OCI-LY1 (cell line): ENCODE data around the gene SRMS.

Source experiments
- H2AFZ ChIP-seq: fragments of 200-600 bp; sonication (generic), shearing (Covaris generic); 2 replicates; pipeline ENCODE4 v1.6.0; 2014; ENCODE audit warnings: antibody characterized with exemption, mild to moderate bottlenecking, low read length
- H3F3A ChIP-seq: fragments of 200-600 bp; sonication (generic), shearing (Covaris generic); 2 replicates; pipeline ENCODE4 v1.6.0; 2014; ENCODE audit warnings: mild to moderate bottlenecking, antibody characterized with exemption, low read length, moderate library complexity; ENCODE audit not compliant: insufficient read depth
- H3K27ac ChIP-seq: fragments of 200-600 bp; sonication (generic); 2 replicates; pipeline ENCODE4 v1.5.1; 2014; ENCODE audit warnings: low read length, mixed run types, mild to moderate bottlenecking, low read depth; ENCODE audit not compliant: poor library complexity, severe bottlenecking
- H3K27me3 ChIP-seq: fragments of 200-600 bp; sonication (generic); 2 replicates; pipeline ENCODE4 v1.6.0; 2014; ENCODE audit warnings: antibody characterized with exemption, mild to moderate bottlenecking, low read length, moderate library complexity; ENCODE audit not compliant: insufficient read depth
- H3K36me3 ChIP-seq: fragments of 200-600 bp; sonication (generic); 2 replicates; pipeline ENCODE4 v1.6.1; 2014; ENCODE audit warnings: mild to moderate bottlenecking, antibody characterized with exemption, low read length, moderate library complexity, mixed read lengths; ENCODE audit not compliant: insufficient read depth
- H3K4me1 ChIP-seq: fragments of 200-600 bp; sonication (generic); 2 replicates; pipeline ENCODE4 v1.5.1; 2014; ENCODE audit warnings: mild to moderate bottlenecking, low read length, moderate library complexity; ENCODE audit not compliant: insufficient read depth, severe bottlenecking
- H3K4me2 ChIP-seq: fragments of 200-600 bp; sonication (generic), shearing (Covaris generic); 2 replicates; pipeline ENCODE4 v1.6.1; 2014; ENCODE audit warnings: low read length
- H3K4me3 ChIP-seq: fragments of 200-600 bp; sonication (generic); 2 replicates; pipeline ENCODE4 v1.5.1; 2014; ENCODE audit warnings: low read length, low read depth, mild to moderate bottlenecking, mixed read lengths; ENCODE audit not compliant: poor library complexity, severe bottlenecking
- H3K79me2 ChIP-seq: fragments of 200-600 bp; shearing (Covaris generic); 2 replicates; pipeline ENCODE4 v1.6.1; 2016; ENCODE audit warnings: mixed run types, low read length, mixed read lengths; ENCODE audit not compliant: insufficient read depth
- H3K9ac ChIP-seq: fragments of 200-600 bp; sonication (generic), shearing (Covaris generic); 2 replicates; pipeline ENCODE4 v1.6.1; 2014; ENCODE audit warnings: mild to moderate bottlenecking, low read length, mixed read lengths
- H3K9me2 ChIP-seq: fragments of 200-600 bp; sonication (generic), shearing (Covaris generic); 2 replicates; pipeline ENCODE4 v1.6.1; 2014; ENCODE audit warnings: low read depth, mild to moderate bottlenecking, low read length, mixed read lengths
- H3K9me3 ChIP-seq: fragments of 200-600 bp; shearing (Covaris generic); 2 replicates; pipeline ENCODE4 v1.6.1; 2014; ENCODE audit warnings: low read length, mixed read lengths
- H4K20me1 ChIP-seq: fragments of 200-600 bp; sonication (generic), shearing (Covaris generic); 2 replicates; pipeline ENCODE4 v1.6.0; 2016; ENCODE audit warnings: mild to moderate bottlenecking, low read length; ENCODE audit not compliant: insufficient read depth
- EZH2 ChIP-seq: fragments of 200-600 bp; sonication (generic), shearing (Covaris generic); IDR thresholded peaks from 2 replicates; pipeline ENCODE4 v1.8.0; 2017; ENCODE audit warnings: borderline replicate concordance, mixed run types, mild to moderate bottlenecking, antibody characterized with exemption, low read length, moderate library complexity, mixed read lengths
- TF ChIP-seq, protein P1 (sequence below): fragments of 200-600 bp; sonication (generic), shearing (Covaris generic); IDR thresholded peaks from 2 replicates; pipeline ENCODE4 v1.5.1; 2017; ENCODE audit warnings: mild to moderate bottlenecking, antibody characterized with exemption, low read length, moderate library complexity, mixed read lengths

The SRMS gene

DNA sequence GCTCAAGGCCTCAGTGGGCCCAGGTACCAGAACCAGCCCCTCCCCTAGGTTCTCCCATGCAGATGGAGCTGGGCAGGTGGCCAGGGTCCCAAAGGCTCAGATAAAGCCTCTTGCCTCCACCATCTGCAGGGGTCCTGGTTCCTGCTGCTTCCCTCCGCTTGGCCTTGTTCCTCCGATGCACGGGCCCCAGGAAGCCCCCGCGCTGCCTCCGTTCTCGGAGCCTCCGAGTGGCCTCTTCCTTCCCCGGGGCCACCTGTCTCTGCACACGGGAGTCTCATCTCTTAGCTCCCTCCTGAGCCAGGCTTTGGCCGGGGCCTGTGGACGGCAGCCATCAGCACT, 8.5 kb downstream of the SRMS start:
- Histone ChIP-seq H3K27me3 (peaks cover 8% of the 10 kb centered on the region; the same call in 1 of the 2 replicates), H3K9me3 (no peaks in the 10 kb centered on the region), H3K9ac (no peak overlapping the region), H3K4me1 (peaks cover 17% of the 10 kb centered on the region), H4K20me1 (no peaks in the 10 kb centered on the region), H3K9me2 (no peaks in the 10 kb centered on the region), H3F3A (no peaks in the 10 kb centered on the region), H3K4me3 (no peak overlapping the region), H3K4me2 (no peak overlapping the region), H3K36me3 (no peaks in the 10 kb centered on the region), H3K79me2 (no peaks in the 10 kb centered on the region), H3K27ac (no peak overlapping the region), H2AFZ (no peak overlapping the region)
- TF ChIP-seq, protein P1, sequence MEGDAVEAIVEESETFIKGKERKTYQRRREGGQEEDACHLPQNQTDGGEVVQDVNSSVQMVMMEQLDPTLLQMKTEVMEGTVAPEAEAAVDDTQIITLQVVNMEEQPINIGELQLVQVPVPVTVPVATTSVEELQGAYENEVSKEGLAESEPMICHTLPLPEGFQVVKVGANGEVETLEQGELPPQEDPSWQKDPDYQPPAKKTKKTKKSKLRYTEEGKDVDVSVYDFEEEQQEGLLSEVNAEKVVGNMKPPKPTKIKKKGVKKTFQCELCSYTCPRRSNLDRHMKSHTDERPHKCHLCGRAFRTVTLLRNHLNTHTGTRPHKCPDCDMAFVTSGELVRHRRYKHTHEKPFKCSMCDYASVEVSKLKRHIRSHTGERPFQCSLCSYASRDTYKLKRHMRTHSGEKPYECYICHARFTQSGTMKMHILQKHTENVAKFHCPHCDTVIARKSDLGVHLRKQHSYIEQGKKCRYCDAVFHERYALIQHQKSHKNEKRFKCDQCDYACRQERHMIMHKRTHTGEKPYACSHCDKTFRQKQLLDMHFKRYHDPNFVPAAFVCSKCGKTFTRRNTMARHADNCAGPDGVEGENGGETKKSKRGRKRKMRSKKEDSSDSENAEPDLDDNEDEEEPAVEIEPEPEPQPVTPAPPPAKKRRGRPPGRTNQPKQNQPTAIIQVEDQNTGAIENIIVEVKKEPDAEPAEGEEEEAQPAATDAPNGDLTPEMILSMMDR = no peak
- TF ChIP-seq EZH2 = no peak

DNA sequence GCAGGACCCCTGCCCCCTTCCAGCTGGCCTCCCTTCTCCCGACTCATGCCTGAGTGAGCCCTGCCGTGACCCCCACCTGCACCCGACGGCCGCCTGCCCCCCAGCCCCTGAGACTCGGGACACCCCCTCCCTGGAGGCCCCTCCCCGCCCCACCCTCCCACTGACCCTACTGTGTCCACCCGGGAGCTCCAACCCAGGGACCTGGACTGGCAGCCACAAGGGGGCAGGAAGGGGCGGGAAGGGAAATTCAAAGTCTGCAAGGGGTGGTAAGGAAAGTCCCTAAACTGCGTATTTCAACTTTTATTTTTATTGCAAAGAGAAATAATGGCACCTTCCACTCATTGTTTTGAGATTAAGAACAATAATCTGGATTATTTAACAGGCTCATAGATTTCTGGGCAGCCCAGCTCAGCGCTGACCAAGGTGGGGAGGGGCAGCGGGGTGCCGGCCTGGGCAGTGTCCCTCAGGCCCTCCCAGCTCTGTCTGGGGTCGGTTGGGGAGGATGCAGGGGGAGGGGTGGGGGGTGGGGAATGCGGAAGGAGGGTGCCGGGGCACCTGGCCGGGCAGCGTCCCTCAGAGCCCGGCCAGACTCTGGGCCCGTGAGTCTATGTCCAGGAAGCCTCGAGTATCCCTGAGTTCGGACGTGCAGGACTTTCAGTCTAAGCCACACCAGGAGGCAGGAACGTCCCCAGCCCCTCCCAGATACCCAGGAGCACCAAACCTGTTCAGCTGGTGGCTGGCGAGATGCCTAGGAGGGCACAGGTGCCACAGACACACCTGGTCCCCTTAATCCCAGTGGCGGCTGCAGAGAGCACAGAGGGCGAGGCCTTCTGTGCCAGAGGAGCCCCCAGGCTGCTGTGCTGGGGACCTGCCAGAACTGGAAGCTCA, 9.1 kb downstream of the SRMS start:
- peaks cover 17% of the 10 kb centered on the region for H3K4me1 ChIP-seq
- H3K4me2 ChIP-seq = peak overlapping the region; percentile 69; the same call in 1 of the 2 replicates
- no peak overlapping the region for H3K27ac ChIP-seq
- no peaks in the 10 kb centered on the region for H3K9me3 ChIP-seq
- no peak overlapping the region for H3K9ac ChIP-seq
- H3K36me3 ChIP-seq = no peaks in the 10 kb centered on the region
- no peak overlapping the region for H2AFZ ChIP-seq
- H3K9me2 ChIP-seq = no peaks in the 10 kb centered on the region
- no peaks in the 10 kb centered on the region for H3K79me2 ChIP-seq
- H4K20me1 ChIP-seq = no peaks in the 10 kb centered on the region
- no peaks in the 10 kb centered on the region for H3F3A ChIP-seq
- peaks cover 12% of the 10 kb centered on the region; the same call in 1 of the 2 replicates for H3K27me3 ChIP-seq
- H3K4me3 ChIP-seq = no peak overlapping the region
- TF ChIP-seq EZH2 = no peak
- TF ChIP-seq, protein P1 = no peak

DNA sequence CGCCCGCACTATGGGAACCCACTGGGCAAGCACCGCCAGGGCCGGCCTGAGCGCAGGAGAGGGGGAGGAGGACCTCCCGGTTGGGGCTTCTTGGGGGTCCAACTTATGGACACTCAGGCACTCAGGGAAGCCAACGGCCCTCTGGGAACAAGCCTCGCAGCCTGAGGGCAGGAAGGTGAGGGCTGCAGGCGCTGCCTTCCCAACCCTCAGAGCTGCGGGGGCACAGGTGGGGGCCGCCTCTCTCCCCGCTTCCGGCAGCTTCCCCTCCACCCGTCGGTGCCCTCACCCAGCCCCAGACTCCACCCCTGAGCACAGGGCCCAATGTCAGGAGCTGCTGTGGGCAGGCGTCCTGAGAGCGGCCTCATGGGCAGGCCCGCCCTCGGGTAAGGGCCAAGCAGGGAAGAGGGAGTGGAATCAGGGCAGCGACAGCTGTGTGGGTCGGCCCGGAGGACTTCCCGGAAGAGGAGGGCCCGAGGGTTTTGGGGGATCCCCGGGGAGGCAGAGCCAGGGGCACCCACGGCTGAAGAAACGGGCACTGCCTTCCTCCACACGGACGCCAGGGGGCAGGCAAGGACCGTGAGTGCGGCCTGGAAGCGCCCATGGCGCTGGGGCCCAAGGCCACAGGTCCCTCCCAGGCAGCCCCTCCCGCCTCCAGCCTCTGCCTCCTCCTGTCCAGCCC, 9.9 kb downstream of the SRMS start:
- Histone ChIP-seq H3K4me3 (peak overlapping the region; percentile 60), H4K20me1 (no peaks in the 10 kb centered on the region), H2AFZ (no peak overlapping the region), H3K27ac (no peak overlapping the region), H3K79me2 (no peaks in the 10 kb centered on the region), H3K4me1 (peaks cover 17% of the 10 kb centered on the region), H3K9ac (peak overlapping the region; percentile 64), H3F3A (no peaks in the 10 kb centered on the region), H3K9me3 (no peaks in the 10 kb centered on the region), H3K27me3 (peaks cover 12% of the 10 kb centered on the region; the same call in 1 of the 2 replicates), H3K9me2 (no peaks in the 10 kb centered on the region), H3K4me2 (peak overlapping the region; percentile 69), H3K36me3 (no peaks in the 10 kb centered on the region)
- TF ChIP-seq EZH2 = no peak
- TF ChIP-seq, protein P1 = peak; percentile 95
